Right atrium auricular region (tissue), 2 donors: ENCODE results near the gene VIPR2. TPM values are rescaled to one million over a fixed set of nuclear protein-coding genes. Genes with fewer than 3 reads are reported as not detected.

Experiments
- DNase-seq: peaks from one replicate; pipeline ENCODE4 v3.0.0-alpha.2; 2019; ENCODE audit warnings: low spot score
- H3K27ac ChIP-seq, 2 donors: fragments of 200-600 bp; sonication (generic); 1 replicate in 1 of 2; 2 replicates in 1 of 2; pipeline ENCODE4 v1.5.1; 2016 to 2019
- H3K27me3 ChIP-seq, 2 donors: fragments of 200-600 bp; sonication (generic); one replicate each; pipeline versions ENCODE4 v1.5.1 to v1.6.0; 2017 to 2019
- H3K36me3 ChIP-seq: fragments of 200-600 bp; sonication (generic); one replicate; pipeline ENCODE4 v1.5.1; 2016
- H3K4me1 ChIP-seq, 2 donors: fragments of 200-600 bp; sonication (generic); one replicate each; pipeline versions ENCODE4 v1.5.1 to v1.6.0; 2017 to 2019
- H3K4me3 ChIP-seq, 2 donors: fragments of 200-600 bp; sonication (generic); 1 replicate in 1 of 2; 2 replicates in 1 of 2; pipeline ENCODE4 v1.5.1; 2017 to 2019; ENCODE audit warnings: mild to moderate bottlenecking in 1 of 2, moderate library complexity in 1 of 2
- H3K9me3 ChIP-seq, 2 donors: fragments of 200-600 bp; sonication (generic); one replicate each; pipeline ENCODE4 v1.5.1; 2019
- CTCF ChIP-seq, 2 donors: fragments of 200-600 bp; sonication (generic); IDR thresholded peaks; one replicate each; pipeline ENCODE4 v1.5.1; 2019; ENCODE audit warnings: antibody characterized with exemption in 2 of 2
- total RNA-seq, 2 donors: library from RNA; depleted of rRNA; stranded (reverse); fragments of >200 nt; gene quantifications; one replicate each; pipeline ENCODE4 v1.1.0, GENCODE V29; 2016

Gene VIPR2
- total RNA-seq, 2 donors from 2014 or later: 3.8 to 13.4 TPM

- H3K27ac ChIP-seq: no peak overlapping the region
- no peaks in the 10 kb centered on the region for H3K36me3 ChIP-seq
- H3K4me1 ChIP-seq: peaks cover 0 to 3% of the 10 kb centered on the region in 2 donors
- DNase-seq: no peak
- no peaks in the 10 kb centered on the region for H3K27me3 ChIP-seq
- TF ChIP-seq CTCF (IDR thresholded peaks at IDR 0.05): no peak
- H3K4me3 ChIP-seq: no peak overlapping the region
- no peaks in the 10 kb centered on the region for H3K9me3 ChIP-seq
Observed at GRCh38 chr7:159060440-159060839, 84.2 kb downstream of the VIPR2 start.

- no peaks in the 10 kb centered on the region for H3K27me3 ChIP-seq
- H3K9me3 ChIP-seq: no peaks in the 10 kb centered on the region
- no peak for DNase-seq
- H3K4me1 ChIP-seq: peaks cover 0 to 3% of the 10 kb centered on the region in 2 donors
- H3K36me3 ChIP-seq: no peaks in the 10 kb centered on the region
- no peak overlapping the region for H3K4me3 ChIP-seq
- no peak overlapping the region for H3K27ac ChIP-seq
- TF ChIP-seq CTCF (IDR thresholded peaks at IDR 0.05): no peak
Observed at GRCh38 chr7:159059629-159060028, 85.0 kb downstream of the VIPR2 start.

- no peak for TF ChIP-seq CTCF (IDR thresholded peaks at IDR 0.05)
- H3K27ac ChIP-seq: no peak overlapping the region
- no peak overlapping the region for H3K4me3 ChIP-seq
- no peaks in the 10 kb centered on the region for H3K36me3 ChIP-seq
- no peaks in the 10 kb centered on the region for H3K27me3 ChIP-seq
- peaks cover 0 to 3% of the 10 kb centered on the region in 2 donors for H3K4me1 ChIP-seq
- no peak for DNase-seq
- H3K9me3 ChIP-seq: no peaks in the 10 kb centered on the region
Observed at GRCh38 chr7:159057647-159058046, 87.0 kb downstream of the VIPR2 start.

GRCh38 chr7:159056737-159057136 lies 87.9 kb downstream of the VIPR2 start:
- no peak for TF ChIP-seq CTCF (IDR thresholded peaks at IDR 0.05)
- no peaks in the 10 kb centered on the region for H3K27me3 ChIP-seq
- peaks cover 0 to under 1% of the 10 kb centered on the region in 2 donors for H3K4me1 ChIP-seq
- H3K36me3 ChIP-seq: no peaks in the 10 kb centered on the region
- H3K27ac ChIP-seq: no peak overlapping the region
- no peak overlapping the region for H3K4me3 ChIP-seq
- DNase-seq: no peak
- peaks cover 0 to 5% of the 10 kb centered on the region in 2 donors for H3K9me3 ChIP-seq

- Histone ChIP-seq H3K27ac (no peak overlapping the region), H3K4me3 (no peak overlapping the region), H3K36me3 (no peaks in the 10 kb centered on the region), H3K4me1 (no peaks in the 10 kb centered on the region), H3K9me3 (peaks cover 0 to 5% of the 10 kb centered on the region in 2 donors), H3K27me3 (no peaks in the 10 kb centered on the region)
- no peak for TF ChIP-seq CTCF (IDR thresholded peaks at IDR 0.05)
- DNase-seq: no peak
Observed at GRCh38 chr7:159051916-159052315, 92.8 kb downstream of the VIPR2 start.

GRCh38 chr7:159050704-159051103 lies 94.0 kb downstream of the VIPR2 start:
- peaks cover 0 to 5% of the 10 kb centered on the region in 2 donors for H3K9me3 ChIP-seq
- TF ChIP-seq CTCF (IDR thresholded peaks at IDR 0.05): no peak
- H3K27me3 ChIP-seq: no peaks in the 10 kb centered on the region
- no peak overlapping the region for H3K4me3 ChIP-seq
- H3K27ac ChIP-seq: no peak overlapping the region
- H3K36me3 ChIP-seq: no peaks in the 10 kb centered on the region
- no peaks in the 10 kb centered on the region for H3K4me1 ChIP-seq
- DNase-seq: no peak
